Activated CD8-positive, alpha-beta memory T cell treated with anti-CD3 and anti-CD28 coated beads for 36 hours (primary cell): Measurements from ENCODE around the gene CAPN8. TPM values are rescaled to one million over a fixed set of nuclear protein-coding genes. Genes with fewer than 3 reads are reported as not detected.

Source experiments
- CTCF ChIA-PET: fragments of 350-600 bp; sonication (Branson Sonifier 250); formaldehyde crosslinking; loops from one replicate; lab custom pipeline; 2021; ENCODE audit warnings: antibody characterized with exemption; lab: Charles Lee
- POLR2A ChIA-PET: fragments of 350-600 bp; sonication (Branson Sonifier 250); formaldehyde crosslinking; loops from one replicate; lab custom pipeline; 2021; ENCODE audit warnings: antibody characterized with exemption; lab: Charles Lee
- total RNA-seq, 2 experiments: library from RNA; stranded (reverse); gene quantifications; one replicate each; pipeline ENCODE4 v1.2.3, GENCODE V29; 2021

The CAPN8 gene
- total RNA-seq, 2 experiments from 2014 or later = not detected

DNA sequence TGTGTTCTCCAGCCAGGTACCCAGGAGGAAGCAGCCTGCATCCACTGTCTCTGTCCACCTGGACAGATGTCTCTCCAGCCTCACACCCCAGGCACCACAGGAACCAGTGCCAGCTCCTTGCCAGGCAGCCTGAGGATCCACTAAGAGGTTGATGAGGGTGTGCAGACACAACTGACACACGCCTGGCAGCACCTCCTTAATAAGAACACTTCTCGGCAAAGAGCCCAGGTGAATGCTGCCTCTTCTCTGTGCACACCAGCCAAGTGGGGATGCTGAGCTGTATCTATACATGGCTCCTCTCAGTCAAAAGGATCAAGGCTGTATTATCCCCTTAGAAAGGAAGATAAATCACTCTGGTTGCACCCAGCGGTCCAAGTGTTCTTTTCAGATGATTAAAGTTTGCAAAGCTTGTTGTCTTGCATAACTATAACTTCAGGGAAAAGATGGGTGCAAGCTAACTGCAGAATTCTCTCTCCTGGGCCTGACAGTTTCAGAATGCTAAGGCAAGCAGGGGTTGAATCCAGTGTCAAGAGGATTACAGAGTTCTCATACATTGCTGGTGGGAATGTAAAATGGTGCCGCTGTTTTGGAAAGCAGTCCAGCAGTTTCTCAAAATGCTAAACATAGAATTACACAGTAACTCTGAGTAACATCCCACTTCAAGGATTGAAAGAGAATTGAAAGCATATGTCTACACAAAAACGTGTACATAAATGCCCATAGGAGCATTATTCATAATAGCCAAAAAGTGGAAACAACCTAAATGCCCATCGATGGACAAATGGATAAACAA is 3.7 kb upstream of the CAPN8 start:
- CTCF ChIA-PET = no interaction called here
- POLR2A ChIA-PET = no interaction called here

DNA sequence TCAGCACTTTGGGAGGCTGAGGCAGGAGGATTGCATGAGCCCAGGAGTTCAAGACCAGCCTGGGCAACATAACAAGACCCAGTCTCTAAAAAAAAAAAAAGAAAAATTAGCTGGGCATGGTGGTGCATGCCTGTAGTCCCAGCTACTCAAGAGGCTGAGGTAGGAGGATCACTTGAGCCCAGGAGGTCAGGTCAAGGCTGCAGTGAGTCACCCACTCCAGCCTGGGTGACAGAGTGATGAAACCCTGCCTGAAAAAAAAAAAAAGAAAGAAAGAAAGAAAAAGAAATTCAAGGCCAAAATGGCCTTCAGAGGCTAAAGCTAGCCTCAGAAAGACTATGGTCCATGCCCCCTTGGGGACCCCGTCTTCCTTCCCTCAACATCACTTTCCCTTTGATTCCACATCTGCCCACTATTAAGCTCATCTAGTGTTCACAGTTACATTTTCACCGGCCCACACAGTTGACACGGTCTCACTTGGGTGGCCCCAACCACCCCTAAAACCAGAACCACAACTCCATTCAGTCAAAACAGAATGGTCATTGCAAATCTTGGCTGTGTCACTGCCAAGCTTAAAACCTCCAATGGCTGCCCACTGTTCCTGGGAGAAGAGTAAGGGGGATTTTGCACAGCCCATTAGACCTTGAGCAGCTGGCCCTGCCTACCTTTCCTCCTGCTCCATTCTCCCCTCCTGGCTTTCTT is 2.1 kb upstream of the CAPN8 start:
- CTCF ChIA-PET = interaction anchor here (1.3 kb wide), 1 partner anchor 15 kb away, joined by 4 read pairs; no protein-coding TSS in a partner anchor
- POLR2A ChIA-PET = no interaction called here

DNA sequence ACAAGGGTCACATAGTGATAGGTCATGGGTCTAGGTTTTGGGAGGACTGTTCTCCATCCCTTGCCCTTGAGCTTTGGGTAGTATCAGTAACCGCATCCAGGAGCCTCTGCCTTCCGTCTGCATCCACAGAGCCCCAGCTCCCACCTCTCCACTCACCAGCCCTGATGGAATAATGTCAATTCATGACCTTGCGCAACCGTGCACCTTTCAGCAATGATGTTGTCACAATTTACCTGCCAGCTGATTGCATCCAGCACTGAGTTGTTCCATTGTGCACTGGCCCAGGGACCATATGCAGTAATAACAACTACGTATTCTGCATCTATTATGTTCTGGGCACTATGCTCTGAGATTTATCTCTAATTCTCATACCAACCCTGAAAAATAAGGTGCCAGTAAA is 1.4 kb downstream of the CAPN8 start:
- CTCF ChIA-PET = no interaction called here
- POLR2A ChIA-PET = no interaction called here

DNA sequence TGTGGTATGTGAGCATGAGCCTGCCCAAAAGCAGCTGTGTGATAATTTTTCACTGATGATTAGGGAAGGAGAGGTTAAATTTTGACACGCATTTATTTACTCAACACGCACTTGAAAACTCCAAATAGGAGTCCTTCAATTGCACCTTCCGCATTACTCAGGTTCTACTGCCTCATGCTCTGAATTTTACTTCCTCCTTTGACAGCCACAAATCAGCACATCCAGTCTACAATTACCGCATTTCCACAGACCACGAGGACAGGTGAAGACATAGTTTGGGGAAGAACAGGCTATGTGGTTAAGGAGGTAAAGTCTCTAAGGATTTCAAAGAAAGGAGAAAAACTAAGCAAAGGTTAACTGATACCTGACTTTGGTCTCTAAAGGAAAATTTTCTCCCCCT is 2.6 kb downstream of the CAPN8 start:
- ChIA-PET CTCF (no interaction called here), POLR2A (no interaction called here)

DNA sequence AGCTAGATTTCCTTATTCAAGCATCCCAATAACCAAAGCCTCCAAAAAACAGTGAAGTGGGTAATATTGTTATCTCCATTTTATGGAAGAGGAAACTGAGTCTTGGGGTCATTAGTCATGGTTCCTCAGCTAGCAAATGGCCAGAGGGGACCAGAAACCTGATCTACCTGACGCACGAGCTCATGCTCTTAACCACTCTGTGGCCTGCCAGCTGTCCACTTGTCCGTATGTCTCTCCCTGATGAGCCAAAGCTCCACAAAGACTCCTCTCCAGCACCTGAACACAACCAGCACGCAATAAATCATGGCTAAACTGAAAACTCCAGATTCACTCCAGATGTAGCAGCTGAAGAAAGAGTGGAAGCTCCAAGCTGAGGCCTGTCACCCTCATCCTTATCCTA is 5.8 kb downstream of the CAPN8 start:
- ChIA-PET CTCF (interaction anchor here (0.6 kb wide), 1 partner anchor 691 kb away, joined by 3 read pairs; no protein-coding TSS in a partner anchor), POLR2A (no interaction called here)

DNA sequence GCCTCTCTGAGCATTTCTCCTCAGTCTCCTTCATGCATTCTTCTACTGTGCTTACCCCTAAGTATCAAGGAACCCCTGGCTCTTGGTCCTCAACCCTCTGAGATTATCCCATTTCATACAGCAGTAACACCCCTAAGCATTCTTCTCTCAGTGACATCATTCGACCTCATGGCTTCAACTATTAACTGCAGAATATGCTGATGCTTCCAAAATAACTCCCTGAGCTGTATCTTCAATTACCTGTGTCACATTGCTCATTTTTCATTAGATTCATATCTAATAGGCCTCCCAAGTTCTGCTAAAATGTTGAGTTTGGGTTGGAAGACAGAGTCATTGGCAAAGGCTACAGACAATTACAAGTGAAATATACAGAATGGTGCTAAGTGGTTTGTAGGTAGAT is 7.5 kb downstream of the CAPN8 start:
- ChIA-PET CTCF (no interaction called here), POLR2A (no interaction called here)

DNA sequence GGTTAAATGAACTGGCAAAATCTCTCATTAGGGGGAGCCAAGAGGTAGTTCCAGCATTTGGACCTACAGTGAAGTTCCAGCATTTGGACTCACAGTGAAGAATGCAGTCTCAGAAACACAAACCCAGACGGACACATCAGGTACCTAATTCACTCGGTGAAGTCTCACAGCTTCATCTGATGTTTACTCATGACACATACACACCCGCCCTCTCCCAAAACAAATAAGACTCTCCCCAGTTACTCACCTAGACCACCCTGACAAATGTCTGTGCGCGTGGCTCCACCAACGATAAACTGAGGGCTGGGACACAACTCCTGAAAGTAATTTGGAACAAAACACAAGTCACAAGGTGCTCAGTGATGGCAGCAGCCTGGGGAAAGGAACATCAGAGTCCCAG is 11.4 kb downstream of the CAPN8 start:
- POLR2A ChIA-PET = no interaction called here
- CTCF ChIA-PET = no interaction called here

DNA sequence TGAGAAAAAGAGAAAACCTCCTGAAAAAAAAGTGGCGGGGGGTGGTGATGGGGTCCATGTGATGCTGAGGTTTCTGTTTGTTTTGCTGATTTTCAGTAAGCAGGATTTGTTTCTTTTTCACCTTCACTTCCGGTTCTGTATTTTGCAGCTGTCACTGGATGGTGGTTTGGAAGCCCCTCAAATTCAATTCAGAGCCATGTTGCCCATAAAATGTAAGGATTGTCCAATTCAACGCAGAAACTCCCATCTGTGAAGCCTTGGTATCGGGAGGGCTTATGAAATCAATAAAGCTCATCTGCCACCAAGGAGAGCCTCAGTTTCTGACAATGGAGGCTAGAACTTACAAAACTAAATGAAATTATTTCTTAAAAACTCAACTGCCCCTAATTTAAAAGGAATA is 12.1 kb downstream of the CAPN8 start:
- CTCF ChIA-PET = interaction anchor here (0.6 kb wide), 1 partner anchor 594 kb away, joined by 3 read pairs; no protein-coding TSS in a partner anchor
- POLR2A ChIA-PET = no interaction called here

DNA sequence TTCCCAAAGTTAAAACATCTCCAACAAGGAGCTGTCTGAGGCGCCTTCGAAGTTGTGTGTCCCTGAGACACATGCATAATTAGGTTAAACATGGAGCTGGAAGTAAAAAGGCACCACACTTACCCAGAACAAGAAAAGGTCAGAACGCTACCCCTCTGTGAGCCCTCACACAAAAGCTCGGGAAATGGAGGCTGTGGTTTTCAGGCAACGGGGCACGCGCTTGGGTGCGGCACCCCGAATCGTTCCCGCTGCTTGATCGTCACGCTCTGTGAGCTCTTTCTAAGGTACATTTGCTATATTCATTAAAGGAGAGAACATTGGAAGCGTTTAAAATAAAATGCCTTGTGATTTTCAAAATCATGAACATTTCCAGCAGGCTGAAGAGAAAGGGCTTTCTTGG is 12.5 kb downstream of the CAPN8 start:
- POLR2A ChIA-PET = no interaction called here
- CTCF ChIA-PET = interaction anchor here (0.6 kb wide), 1 partner anchor 594 kb away, joined by 3 read pairs; no protein-coding TSS in a partner anchor

DNA sequence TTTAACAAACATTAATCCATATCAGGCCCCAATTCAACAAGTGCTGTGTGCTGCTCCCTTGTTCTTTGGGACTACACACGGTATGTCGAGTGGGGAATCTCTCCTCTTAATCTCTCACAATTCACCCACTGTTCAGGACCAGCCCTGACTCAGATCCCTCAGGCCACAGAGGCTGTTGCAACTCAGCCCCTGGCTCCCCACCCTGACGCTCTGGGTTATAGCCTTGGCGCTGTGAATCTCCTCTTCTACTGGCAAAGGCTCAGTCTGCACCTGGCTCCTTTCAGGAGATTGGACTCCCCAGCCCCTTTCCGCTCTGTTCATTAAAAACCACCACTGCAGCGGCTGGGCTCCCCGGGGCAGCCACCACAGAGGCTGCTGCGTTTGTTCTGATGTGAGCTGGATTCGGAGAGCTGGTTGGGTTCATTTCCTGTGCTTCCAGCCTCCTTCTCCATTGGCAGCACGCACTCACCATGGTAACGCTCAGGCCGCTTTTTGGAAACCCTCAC is 13.0 kb downstream of the CAPN8 start:
- ChIA-PET POLR2A (no interaction called here), CTCF (no interaction called here)

DNA sequence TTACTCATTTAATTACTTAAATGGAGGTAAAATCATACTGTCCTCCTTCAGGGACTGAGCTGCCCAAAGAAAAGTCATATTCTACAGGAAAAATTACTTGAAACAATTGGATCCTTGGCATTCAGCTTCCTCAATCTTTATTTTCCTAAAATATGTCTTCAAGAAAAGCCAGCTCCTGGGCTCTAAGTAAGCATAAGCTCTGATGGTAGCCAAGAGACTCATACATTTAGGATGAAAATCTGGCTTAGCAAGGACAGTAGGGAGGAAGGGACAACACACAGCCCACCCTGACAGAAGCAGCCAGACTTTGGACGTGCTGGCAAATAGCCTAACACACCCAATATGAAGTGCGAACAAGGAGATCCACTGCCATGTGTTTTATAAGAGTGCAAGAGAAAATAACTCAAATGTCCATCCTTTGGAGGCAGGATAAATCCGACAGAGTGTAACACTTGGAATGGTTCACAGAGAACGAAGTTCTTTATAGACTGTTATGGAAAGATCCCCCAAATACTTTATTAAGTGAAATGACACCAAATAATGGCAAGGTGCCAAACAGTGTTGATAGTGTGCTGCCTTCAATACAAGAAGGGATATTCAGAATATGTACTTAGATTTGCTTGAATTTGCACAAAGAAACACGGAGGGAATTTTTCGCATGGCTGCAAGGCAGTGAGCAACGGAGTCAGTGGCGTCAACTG is 14.1 kb downstream of the CAPN8 start:
- ChIA-PET POLR2A (no interaction called here), CTCF (no interaction called here)

DNA sequence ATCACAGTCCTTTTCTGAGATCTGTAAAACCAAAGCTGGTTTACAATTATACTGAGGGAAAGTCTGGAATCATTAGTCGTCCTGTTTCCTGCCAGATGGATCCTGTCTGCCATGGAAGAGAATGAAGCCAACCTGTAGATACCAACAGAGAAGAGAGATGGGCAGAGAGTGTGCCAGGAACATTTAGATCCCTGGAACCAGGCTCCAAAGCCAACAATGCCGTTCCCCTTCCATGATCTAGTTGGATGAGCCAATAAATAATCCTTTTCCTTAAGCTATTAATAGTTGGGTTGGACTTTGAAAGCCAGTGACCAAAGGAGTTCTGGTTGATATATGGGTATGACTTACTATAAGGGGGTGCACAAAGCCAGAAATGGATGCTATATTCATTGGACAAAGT is 15.0 kb downstream of the CAPN8 start:
- POLR2A ChIA-PET = no interaction called here
- CTCF ChIA-PET = no interaction called here

DNA sequence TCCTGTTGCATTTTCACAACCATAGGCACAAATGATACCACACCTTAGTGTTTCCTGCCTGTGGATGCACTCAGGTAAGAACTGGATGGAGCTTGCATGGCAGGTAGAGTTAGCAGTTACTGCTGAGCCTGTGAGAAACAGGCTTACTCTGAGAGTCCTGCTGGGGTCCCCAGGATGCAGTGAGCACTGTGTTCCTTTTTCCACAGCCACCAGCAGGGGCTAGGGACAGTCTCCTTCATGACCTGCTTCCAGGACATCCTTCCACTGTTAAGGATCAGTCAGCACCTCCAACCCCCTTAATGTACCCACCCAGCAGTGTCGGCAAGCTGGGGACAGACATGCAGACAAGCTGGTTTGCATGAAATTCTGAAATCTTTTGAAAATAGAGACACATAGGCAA is 16.3 kb downstream of the CAPN8 start:
- ChIA-PET POLR2A (no interaction called here), CTCF (no interaction called here)

DNA sequence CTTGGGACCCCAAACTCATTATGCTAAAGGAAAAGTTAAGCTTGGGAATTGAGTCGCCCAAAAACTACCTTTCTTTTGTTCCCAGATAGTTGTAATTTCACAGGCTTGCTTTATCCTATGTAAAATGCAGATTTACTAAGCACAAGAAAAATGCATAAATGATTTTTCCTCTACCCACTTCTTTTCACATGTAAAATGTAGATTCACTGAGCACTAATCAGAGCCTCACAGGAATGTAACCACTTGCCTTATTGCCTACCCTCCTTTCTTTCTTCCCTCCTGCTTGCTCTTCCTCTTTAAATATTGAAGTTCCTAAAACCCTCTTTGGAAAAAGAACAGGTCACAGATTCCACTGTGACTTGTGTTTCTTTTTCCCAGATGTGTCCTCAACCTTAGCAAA is 18.3 kb downstream of the CAPN8 start:
- CTCF ChIA-PET = no interaction called here
- POLR2A ChIA-PET = no interaction called here

DNA sequence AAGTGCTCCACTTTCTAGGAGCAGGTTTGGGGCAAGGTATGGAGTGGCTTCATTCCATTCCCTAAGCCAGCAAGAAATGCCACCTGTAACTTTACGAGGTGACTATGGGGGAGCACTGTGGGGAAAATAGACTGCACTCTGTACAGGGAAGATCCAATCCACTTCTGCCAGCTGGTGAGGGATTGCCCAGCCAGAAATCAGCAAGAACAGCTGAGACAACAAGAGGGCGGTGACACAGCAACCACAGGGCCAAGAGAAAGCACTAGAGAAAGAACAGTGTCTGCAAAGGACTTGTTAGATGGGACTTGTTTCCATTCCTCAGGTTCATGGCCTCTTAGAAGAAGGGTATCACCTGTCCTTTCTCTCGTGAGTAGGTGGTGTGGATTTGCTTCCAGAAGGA is 19.6 kb downstream of the CAPN8 start:
- POLR2A ChIA-PET = no interaction called here
- CTCF ChIA-PET = no interaction called here

DNA sequence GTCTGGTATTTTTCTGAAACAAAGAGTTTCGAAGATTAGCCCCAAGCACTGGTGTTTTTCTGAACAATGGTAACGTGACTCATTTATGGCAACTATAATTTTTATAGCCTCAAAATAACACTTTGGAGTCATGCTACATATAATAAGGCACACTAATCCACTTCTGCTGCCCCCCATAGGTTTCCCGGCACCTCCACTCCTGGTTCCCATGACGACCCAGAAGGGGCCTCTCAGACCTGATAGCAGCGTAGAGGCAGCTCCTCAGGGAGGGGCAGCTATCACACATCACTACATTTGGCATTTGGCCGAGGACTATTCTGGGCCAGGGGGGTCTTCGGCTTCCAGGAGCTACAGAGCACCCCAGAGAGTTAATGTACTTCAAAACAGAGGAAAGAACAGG is 23.3 kb downstream of the CAPN8 start:
- POLR2A ChIA-PET = no interaction called here
- CTCF ChIA-PET = no interaction called here

DNA sequence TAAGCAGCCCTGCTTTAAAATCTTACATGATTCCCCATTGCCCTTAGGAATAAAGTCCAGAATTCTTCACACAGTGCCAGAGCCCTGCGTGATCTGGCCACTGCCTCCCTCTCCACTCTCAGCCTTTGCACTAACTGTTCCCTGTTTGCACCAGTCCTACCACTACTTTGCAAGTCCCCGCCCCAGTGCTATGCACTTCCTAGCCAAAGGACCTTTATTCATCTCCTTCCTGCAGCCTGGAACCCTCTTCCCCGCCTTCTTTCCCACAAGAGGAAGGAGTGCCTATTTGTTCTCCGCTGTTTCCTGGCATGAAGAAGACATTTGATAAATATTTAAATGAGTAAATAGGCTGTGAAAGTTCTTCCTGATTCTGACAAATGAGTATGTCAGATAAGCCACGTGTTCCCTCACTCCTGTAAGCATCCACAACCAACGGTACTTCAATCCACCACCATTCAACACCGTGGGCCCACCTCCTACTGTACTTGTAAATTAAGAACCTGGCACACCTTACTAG is 23.9 kb downstream of the CAPN8 start:
- ChIA-PET POLR2A (no interaction called here), CTCF (no interaction called here)

DNA sequence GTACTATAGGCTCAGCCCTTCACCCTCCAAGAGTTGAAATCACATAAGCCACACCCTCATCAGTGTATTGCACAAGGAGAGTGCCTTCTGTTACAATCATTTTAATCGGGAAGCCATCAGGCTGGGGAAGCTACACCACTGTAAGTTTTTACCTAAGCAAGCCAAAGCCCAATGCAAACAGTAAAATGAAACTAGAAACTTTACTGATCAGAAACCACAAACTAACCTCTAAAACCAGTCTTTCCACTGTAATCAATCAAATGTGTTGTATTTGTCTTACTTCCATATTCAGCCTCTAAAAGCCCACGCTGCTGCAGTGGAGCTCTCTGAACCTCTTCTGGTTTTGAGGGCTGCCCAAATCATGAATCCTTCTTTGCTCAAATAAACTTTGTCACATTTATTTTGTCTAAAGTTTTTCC is 26.2 kb downstream of the CAPN8 start:
- ChIA-PET CTCF (no interaction called here), POLR2A (no interaction called here)

DNA sequence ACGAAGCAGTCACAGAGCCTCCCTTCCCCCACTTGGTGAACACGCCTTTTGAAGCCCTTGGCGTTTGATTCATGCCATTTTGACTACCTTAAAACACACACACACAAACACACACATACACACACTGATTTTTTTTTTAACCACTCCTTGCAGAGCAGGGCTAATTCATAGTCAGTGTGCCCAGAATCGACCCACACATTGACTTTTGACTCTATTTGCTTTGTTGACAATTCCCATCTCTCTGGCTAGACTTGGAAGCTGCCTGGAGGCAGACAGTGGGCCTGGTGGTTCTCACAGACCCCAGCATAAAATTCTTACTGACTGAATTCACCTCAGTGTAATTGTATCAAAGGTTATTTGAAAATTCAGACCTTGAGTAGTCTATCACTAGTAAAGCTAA is 30.3 kb downstream of the CAPN8 start:
- ChIA-PET CTCF (no interaction called here), POLR2A (no interaction called here)

DNA sequence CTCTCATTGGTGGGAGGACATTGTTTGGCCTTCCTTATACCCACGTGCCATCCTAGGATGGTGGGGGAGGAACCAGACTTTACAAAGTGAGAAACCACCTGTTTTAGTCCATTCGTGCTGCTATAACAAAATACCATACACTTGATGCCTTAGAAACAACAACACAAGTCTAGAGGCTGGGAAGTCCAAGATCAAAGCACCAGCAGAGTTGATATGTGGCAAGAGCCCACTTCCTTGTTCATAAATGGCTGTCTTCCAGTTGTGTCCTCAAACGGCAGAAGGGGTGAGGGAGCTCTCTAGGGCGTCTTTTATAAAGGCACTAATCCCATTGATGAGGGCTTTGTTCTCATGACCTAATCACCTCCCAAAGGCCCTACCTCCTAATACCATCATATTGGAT is 31.1 kb downstream of the CAPN8 start:
- CTCF ChIA-PET = no interaction called here
- POLR2A ChIA-PET = no interaction called here
